ENCODE results near the gene RPS6KC1.
"Not testable (repeated sequence)": the region's sequence is repeated elsewhere in the genome, so short reads cannot be mapped to it uniquely, and the experiment has no call there.

Gene RPS6KC1

DNA sequence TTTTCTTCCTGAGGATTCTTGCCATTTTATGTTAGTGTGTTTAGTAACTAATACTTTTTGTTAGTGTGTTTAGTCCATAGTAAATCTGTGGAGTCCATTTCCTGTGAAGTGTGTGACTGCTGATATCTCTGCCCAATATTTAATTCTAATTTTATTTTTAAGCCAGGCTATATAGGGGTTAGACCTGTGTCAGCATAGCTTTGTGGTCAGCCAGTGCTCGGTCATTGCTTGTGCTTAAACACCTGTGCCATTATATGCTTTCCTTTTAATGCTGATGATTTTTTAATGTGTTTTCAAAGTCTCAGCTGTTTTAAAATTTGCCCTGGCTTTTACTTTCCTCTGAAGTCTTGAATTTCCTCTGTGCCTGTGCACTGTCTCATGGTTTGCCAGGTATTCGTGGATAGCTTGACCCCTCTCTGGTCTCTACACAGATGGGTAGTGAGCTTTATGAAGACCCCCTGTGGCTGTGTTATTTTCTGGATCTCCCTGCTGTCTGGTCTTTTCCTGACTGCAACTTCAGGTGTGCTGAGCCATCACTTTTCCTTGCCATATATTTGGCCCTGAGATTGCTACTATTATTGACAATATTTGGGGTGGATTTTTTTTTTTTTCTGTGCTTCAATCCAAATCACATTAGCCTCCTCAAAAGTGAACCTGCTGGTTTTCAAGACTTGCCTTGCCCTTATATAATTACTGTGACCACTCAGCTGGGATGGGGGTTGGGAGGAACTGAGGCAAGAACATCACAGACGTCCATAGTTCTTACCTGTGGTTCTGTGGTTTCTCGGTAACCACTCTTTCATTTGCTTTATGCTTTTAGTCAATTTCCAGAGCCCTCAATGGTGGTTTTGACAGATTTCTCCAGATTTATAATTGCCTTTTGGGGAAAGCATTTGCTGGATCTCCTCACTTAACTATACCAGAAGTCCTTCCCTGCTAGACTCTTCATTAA lies 59.6 kb downstream of the RPS6KC1 start:
- no peak for DNase-seq (ENCODE audit: low spot score)

DNA sequence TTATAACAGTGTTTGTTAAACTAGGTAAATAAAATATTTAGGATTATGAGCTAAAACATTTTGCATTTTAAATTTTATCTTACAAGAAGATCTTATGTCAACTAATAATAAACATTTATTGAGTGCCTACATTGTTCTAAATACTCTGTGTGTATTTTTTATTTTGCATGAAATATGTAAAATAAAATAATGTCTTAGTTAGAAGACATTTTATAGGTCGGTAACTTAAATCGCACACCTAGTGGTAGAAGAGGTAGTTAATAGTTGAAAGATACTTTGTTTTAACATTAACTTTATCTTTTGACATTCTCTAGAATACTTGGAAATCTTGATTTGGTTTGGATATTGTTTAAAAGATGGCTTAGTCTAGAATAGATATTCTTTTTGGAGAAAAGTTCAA lies 60.5 kb downstream of the RPS6KC1 start:
- DNase-seq (ENCODE audit: low spot score): no peak

DNA sequence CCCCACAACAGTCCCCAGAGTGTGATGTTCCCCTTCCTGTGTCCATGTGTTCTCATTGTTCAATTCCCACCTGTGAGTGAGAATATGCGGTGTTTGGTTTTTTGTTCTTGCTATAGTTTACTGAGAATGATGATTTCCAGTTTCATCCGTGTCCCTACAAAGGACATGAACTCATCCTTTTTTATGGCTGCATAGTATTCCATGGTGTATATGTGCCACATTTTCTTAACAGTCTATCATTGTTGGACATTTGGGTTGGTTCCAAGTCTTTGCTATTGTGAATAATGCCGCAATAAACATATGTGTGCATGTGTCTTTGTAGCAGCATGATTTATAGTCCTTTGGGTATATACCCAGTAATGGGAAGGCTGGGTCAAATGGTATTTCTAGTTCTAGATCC lies 61.7 kb downstream of the RPS6KC1 start:
- DNase-seq (ENCODE audit: low spot score): not testable (repeated sequence)

DNA sequence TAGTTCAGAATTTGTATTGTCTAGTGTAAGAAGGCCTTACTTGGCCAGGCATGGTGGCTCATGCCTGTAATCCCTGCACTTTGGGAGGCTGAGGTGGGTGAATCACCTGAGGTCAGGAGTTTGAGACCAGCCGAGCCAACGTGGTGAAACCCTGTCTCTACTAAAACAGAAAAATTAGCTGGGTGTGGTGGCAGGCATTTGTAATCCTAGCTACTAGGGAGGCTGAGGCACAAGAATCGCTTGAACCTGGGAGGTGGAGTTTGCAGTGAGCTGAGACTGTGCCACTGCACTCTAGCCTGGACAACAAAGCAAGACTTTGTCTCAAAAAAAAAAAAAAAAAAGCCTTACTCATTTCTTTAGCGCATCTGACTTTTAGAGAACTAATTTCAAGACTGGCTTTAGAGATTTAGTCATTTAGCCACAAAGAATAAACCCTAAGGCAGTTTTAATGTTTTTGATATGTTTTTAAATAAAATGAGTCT lies 66.7 kb downstream of the RPS6KC1 start:
- not testable (repeated sequence) for DNase-seq (ENCODE audit: low spot score)

DNA sequence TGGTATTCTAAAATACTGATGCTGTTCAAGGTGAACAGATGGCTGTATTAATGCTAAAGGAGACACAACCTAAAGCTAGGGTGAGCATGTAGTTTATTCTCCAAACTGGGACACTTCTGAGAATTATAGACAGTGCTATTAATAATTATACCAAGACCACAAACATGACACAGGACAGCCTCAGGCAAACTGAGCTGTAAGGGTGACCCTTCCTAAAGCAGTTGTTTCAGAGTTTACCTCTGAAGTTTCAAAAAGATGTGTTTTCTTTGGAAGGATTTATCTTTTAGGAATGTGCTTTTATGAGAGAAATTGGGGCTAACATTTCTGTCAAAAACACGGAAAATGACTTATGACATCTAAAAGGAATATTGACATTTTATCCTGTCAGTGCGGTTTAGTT lies 68.8 kb downstream of the RPS6KC1 start:
- DNase-seq (ENCODE audit: low spot score): no peak

DNA sequence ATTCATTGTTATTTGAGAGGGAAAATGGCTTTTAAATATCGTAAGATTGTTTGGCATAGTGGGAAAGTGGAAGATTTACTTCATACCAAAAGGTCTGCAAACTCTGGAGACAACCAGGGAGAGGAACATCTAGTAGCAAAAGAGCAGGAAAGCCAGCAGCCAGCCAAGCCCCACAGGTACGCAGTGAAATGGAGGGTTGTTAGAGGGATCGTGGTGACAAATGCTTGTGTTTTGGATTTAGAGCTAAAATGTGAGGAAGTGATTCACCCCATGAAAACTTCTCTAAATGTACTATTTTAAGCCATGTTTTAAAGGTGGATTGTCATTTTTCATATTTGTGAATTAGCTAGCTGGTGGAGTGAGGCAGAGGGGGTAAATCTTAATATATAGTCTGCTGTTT lies 69.3 kb downstream of the RPS6KC1 start:
- no peak for DNase-seq (ENCODE audit: low spot score)

DNA sequence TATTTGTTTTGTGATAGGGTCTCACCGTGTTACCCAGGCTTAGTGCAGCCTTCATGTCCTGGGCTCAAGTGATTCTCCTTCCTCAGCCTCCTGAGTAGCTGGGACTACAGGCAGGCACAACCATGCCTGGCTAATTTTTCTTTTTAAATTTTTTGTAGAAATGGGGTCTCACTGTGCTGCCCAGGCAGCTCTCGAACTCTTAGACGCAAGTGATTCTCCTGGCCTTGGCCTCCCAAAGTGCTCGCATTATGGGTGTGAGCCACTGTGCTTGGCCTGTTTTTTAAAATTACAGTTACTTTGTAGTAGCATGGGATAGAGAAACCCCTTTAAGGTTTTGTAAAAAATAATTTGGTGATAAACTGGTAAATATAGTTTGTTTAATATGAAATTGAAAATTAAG lies 69.9 kb downstream of the RPS6KC1 start:
- no peak for DNase-seq (ENCODE audit: low spot score)

DNA sequence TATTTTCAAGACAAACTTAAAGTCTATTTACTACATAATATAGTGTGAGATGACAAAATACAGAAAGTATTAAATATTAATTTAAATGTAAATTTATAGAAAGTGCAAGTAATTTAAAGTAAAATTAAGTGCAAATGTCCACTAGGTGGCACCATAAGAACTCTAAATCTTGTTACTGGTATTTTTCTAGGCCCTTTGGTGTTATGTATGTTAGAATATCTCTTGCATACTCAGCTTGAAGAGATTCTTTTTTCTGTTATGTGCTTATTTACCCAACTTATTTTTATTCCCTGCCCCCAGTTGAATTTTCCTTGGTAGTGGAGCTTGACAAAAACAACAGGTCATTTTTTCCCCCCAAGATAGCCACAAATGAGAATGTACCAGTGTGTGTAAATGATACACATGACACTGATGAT lies 71.5 kb downstream of the RPS6KC1 start:
- DNase-seq (ENCODE audit: low spot score): peak; percentile 62

DNA sequence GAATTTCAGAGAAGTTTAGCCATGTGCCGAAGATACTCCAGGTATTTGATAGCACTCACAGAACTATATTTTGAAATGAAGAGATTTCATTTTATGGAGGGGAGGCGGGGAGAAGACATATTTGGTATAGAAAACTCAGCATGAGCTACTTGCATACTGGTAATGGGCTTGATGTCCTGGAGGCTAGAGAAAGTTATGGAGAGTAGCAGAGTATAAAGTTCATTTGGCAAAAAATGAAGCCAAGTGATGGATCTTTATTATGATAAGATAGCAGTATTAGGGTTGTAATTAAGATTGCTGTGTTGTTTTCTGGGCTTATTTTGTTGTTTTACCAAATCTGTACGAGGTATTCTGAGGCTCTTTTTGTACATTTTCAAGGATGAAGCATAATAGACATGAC lies 72.0 kb downstream of the RPS6KC1 start:
- no peak for DNase-seq (ENCODE audit: low spot score)

DNA sequence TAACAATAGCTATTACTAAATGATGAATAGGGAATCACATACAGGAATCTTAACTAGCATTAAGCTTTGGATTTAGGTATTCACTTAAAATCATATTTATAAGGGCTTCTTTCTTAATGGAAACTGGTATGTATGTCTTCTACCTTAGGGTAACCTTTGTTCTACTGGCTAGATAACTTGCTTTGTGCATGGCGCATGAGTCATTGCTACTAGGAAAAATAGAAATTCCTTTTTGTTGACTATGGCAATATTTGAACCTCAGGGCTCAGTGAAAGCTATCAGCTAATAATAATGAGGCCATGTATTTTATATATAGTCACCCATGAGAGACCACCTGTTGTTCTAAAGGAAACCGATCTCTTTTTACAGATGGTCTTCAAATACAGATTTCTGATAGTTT lies 72.5 kb downstream of the RPS6KC1 start:
- DNase-seq (ENCODE audit: low spot score): no peak

DNA sequence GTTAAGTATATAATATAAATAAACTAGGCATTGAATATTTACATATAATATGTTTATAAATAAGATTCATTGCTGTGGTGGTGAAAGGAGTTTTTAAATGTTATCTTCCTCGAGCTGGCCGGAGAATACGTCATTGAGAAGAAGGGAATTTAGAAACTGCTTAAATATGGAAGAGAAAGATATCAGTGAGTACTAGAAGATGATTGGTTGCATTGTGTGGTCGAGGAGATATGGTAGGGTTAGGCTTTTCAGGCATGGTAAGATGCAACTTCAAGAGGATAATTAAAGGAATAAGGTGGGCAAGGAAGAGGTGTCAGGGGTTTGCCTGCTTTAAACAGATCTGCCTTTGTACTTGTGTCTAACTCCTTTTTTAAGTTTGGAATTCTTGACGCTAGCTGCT lies 73.5 kb downstream of the RPS6KC1 start:
- no peak for DNase-seq (ENCODE audit: low spot score)

DNA sequence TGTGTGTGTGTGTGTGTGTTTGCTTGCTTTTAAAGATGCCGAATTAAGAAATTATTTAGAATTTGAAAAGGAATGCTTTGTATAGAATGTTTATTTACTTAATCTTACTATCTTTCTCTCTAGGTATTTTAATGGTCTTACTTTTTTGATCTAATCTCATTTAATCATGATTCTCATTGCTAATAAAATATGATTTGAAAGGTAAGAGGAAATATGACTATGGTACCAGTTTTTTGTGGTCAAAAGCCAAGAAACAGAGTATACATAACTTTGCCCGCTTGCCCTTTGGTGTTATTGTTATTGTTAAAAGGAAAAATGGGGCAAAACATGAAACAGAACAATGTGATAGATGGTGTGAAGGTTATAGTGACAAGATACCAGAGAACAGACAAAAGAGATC lies 74.6 kb downstream of the RPS6KC1 start:
- no peak for DNase-seq (ENCODE audit: low spot score)

DNA sequence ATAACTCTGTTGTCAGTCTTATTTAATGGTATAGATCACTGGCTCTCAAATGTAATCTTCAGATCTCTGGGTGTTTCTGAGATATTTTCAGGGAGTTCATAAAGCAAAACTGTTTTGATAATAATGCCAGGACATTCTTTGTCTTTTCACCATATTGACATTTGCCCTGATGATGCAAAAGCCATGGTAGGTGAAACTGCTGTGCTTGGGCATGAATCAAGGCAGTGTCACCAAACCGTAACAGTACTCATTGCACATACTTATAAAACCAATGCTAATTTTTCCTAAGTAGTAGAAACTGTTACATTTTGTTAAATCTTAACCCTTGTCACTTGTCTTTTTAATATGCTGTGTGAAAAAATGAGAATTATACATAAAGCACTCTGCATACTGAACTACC lies 76.0 kb downstream of the RPS6KC1 start:
- DNase-seq (ENCODE audit: low spot score): no peak

DNA sequence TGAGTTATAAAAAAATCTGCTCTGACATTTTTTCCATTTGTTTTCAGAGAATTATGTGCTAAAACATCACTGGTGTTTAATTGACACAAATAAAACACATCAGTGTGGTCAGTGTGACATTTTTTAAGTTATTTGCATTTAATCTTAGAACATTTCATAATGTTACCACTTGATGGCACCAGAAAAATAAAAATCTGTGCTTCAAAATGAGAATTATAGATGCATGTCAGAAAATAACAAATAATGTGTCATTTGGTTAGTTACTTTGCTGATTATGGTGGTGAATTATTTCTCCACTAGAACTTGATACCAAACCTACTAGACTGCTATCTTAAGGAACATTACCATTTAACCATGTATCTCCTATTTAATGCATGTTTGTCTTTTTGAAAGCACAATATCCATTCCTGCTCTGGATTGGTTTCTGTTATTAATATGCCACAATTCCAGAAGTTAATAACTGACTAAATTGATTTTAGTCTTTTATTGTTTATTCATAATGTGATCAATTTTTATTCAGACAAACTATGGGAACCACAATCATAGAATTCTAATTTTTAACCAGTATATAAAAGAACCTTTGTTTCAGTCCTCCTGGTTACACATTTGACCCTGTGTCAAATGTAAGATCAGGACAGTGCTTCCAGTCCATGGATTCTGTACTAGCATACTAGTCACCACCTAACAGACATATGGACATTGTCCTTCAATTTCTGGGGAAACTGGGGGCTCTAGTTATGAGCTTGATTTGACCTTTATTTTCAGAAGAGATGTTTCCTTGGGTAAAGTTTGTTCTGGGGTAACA lies 81.0 kb downstream of the RPS6KC1 start:
- no peak for DNase-seq (ENCODE audit: low spot score)

DNA sequence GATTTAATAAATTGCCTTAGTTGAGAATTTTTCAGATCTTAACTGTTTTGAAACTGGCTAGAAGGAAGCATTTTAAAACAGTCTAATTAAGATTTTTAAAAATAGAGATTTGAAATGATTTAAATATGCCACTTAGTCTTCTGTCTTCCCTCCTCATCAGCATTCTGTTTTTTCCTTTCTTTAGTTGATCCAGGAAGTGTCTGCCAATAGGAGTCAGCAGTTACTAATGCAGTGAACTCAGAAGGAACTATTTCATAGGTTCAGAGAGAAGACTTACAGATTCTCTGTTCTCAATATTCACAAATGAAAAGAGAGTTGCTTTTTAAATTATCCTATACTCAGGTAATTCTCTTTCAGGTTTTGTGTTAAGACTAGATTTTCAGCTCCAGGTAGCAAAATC lies 84.5 kb downstream of the RPS6KC1 start:
- no peak for DNase-seq (ENCODE audit: low spot score)

DNA sequence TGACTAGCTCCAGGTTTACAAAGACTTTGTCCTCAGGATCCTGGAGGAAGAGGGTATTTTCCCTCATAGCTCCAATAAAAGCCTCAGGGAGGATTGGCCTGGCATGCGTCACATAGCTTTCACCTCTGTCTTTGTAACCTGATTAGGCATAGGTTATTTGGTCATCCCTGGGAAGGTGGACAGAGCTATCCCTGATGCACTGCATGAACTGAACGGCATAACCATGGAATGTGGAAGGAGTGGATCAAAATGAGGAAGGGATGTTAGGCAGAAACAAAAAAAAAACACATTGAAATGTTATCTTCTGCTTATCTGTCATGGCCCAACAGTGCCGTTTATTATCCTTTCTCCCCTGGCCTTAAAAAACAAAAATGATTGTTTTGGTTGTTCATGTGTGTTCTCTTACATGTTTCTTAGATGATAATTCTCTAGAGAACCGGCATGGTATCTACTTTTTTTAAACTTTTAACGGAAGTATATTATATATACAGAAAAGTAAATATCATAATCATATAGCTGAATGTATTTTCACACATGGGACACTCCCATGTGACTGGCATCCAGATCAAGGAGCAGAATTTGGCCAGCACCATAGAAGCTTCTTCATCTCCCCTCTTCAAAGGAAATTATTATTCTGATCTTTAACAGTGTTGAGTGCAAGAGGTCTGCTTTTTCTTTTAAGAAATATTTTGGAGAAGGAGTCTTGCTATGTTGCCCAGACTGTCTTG lies 85.3 kb downstream of the RPS6KC1 start:
- no peak for DNase-seq (ENCODE audit: low spot score)

DNA sequence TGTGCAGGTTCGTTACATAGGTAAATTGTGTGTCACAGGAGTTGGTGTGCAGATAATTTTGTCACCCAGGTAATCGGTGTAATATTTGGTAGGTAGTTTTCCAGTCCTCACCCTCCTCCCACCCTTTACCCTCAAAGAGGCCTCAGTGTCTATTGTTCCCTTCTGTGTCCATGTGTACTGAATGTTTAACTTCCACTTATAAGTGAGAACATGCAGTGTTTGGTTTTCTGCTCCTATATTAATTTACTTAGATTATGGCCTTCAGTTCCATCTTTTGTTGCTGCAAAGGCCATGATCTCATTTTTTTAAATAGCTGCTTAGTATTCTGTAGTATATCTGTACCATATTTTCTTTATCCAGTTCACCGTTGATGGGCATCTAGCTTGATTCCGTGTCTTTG lies 87.3 kb downstream of the RPS6KC1 start:
- no peak for DNase-seq (ENCODE audit: low spot score)

DNA sequence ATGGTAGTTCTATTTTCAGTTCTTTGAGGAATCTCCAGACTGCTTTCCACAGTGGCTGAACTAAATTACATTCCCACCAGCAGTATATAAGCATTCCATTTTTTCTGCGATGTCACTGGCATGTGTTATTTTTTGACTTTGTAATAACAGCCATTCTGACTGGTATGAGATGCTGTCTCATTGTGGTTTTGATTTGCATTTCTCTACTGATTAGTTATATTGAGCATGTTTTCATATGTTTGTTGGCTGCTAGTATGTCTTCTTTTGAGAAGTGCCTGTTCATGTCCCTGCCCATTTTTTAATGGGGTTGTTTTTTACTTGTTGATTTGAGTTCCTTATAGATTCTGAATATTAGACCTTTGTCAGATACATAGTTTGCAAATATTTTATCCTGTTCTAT lies 87.9 kb downstream of the RPS6KC1 start:
- peak; percentile 4 for DNase-seq (ENCODE audit: low spot score)

DNA sequence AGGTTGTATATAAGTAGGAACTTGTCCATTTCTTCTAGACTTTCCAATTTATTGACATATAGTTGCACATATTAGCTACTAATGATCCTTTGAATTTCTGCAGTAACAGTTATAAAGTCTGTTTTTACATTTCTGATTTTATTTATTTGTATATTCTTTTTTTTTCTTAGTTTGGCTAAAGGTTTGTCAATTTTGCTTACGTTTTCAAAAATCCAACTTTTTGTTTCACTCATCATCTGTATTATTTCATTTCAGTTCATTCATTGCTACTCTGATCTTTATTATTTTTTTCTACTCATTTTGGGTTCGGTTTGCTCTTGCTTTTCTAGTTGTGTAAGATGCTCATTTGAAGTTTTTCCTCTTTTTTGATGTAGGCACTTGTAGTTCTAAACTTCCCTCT lies 97.9 kb downstream of the RPS6KC1 start:
- DNase-seq (ENCODE audit: low spot score): no peak

DNA sequence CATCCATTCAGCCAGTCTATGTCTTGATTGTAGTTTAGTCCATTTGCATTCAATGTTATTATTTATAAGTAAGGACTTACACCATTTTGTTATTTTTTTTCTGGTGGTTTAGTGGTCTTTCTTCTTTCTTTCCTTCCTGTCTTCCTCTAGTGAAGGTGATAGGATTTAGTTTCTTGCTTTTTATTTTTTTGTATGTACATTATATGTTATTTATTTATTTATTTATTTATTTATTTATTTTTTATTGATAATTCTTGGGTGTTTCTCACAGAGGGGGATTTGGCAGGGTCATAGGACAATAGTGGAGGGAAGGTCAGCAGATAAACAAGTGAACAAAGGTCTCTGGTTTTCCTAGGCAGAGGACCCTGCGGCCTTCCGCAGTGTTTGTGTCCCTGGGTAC lies 99.0 kb downstream of the RPS6KC1 start:
- DNase-seq (ENCODE audit: low spot score): not testable (repeated sequence)

DNA sequence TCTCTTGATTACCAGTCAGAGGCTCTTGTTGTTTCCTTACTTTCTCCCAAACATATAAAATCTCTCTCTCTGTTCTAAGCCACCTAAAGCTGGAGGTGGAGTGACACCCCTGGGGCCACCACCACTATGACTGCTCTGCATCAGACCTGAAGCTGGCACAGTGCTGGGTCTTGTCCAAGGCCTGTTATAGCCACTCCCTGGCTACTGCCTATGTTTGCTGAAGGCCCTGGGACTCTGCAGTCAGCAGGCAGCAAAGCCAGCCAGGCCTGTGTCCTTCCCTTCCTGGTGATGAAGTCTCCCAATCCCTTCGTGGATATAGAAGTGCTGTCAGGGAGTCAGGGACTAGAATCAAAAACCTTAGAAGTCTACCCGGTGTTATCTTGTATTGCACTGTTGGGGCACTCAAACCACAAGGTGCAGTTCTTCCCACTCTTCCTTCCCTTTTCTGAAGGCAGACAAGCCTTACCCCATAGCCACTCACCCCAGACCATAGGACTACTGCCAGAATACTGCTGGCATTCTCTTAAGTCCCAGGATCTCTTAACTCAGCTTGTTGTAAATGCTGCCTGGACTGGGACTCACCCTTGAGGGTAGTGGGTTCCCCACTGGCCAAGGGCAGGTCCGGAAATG lies 103.1 kb downstream of the RPS6KC1 start:
- no peak for DNase-seq (ENCODE audit: low spot score)

DNA sequence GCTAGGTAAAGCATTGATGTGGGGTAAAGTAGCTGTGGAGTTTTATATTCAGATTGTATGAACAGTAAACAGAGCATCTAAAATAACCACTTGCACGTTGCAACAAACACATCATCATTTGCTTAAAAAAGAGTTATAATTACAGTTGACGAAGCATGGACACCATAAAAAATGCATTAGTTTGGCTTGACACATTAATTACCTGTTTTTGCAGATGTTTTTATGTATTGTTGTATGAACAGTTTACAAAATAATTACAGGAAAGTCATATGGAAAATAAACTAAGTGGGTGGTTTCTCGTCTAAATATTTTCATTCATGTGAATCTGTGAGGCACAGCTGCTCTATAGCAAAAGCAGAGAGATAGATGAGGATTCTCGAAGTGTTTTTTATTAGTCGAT lies 108.3 kb downstream of the RPS6KC1 start:
- DNase-seq (ENCODE audit: low spot score): no peak

Measured in NAMALWA (cell line).